Stomach (tissue), 9 donors: ENCODE data around the gene FAM124A. TPM values are rescaled to one million over a fixed set of nuclear protein-coding genes. Genes with fewer than 3 reads are reported as not detected.
A peak's percentile ranks its signal among the peaks of the same experiment; 100 is the strongest.

Experiments
- DNase-seq, 2 donors: peaks; one replicate each; pipeline versions ENCODE4 v3.0.0 to v3.0.0-alpha.2; 2013 to 2019
- H3K27ac ChIP-seq, 5 donors: fragments of 200-600 bp in 4 of 5; sonication (generic) in 4 of 5; one replicate each; pipeline ENCODE4 v1.5.1; 2013 to 2019; ENCODE audit warnings: mild to moderate bottlenecking in 1 of 5, moderate library complexity in 1 of 5
- H3K27me3 ChIP-seq, 3 donors: fragments of 200-600 bp; sonication (generic); one replicate each; pipeline ENCODE4 v1.5.1; 2017 to 2019; ENCODE audit warnings: mixed run types in 1 of 3
- H3K36me3 ChIP-seq, 4 donors: fragments of 200-600 bp; sonication (generic); 1 replicate in 3 of 4; 2 replicates in 1 of 4; pipeline ENCODE4 v1.5.1; 2016 to 2019
- H3K4me1 ChIP-seq, 4 donors: fragments of 200-600 bp; sonication (generic); one replicate each; pipeline ENCODE4 v1.5.1; 2016 to 2019
- H3K4me3 ChIP-seq, 4 donors: fragments of 200-600 bp; sonication (generic) in 3 of 4; one replicate each; pipeline ENCODE4 v1.5.1; 2016 to 2019; ENCODE audit warnings: mild to moderate bottlenecking in 1 of 4
- H3K9me3 ChIP-seq, 4 donors: fragments of 200-600 bp; sonication (generic); one replicate each; pipeline ENCODE4 v1.5.1; 2016 to 2019
- EP300 ChIP-seq: sonication (generic); formaldehyde crosslinking; IDR thresholded peaks from one replicate; pipeline ENCODE4 v1.6.1; 2017; ENCODE audit warnings: antibody characterized with exemption
- POLR2A ChIP-seq, 4 donors: fragments of 450-650 bp; IDR thresholded peaks; one replicate each; pipeline ENCODE4 v1.6.1; 2016; ENCODE audit warnings: antibody characterized with exemption in 4 of 4, control low read depth in 2 of 4, mild to moderate bottlenecking in 1 of 4, moderate library complexity in 1 of 4
- POLR2AphosphoS5 ChIP-seq, 3 donors: sonication (generic); formaldehyde crosslinking; IDR thresholded peaks; one replicate each; pipeline ENCODE4 v1.6.1; 2016; ENCODE audit warnings: antibody characterized with exemption in 3 of 3
- WGBS, 5 donors: extraction: QIAGEN DNeasy Blood & Tissue Kit in 3 of 5; methylation state at CpG; one replicate each; pipeline versions ENCODE4 v1.1.5 to v1.1.7; 2013 to 2018; 5-methylcytosine and 5-hydroxymethylcytosine counted together
- intact Hi-C: fragments of 100-400 bp; cut with DNase I; formaldehyde crosslinking; loops from one replicate; pipeline ENCODE4 v1.15.1; 2023; ENCODE audit warnings: low total_unique reads
- polyA plus RNA-seq, 3 donors: library from polyadenylated mRNA; stranded (reverse); fragments of 200-250 nt; gene quantifications; one replicate each; pipeline ENCODE4 v1.2.3, GENCODE V29; 2013
- total RNA-seq, 5 donors: library from RNA; depleted of rRNA; stranded (reverse); fragments of >200 nt; gene quantifications; one replicate each; pipeline versions ENCODE4 v1.1.0 to v1.2.3, GENCODE V29; 2014 to 2016
- TF ChIP-seq, protein P1 (sequence below), 7 experiments: fragments of 450-650 bp in 4 of 7; fragments of 200-600 bp in 3 of 7; sonication (generic) in 3 of 7; IDR thresholded peaks; one replicate each; pipeline ENCODE4 v1.5.1; 2016 to 2019; ENCODE audit warnings: antibody characterized with exemption in 7 of 7, control low read depth in 2 of 7, mild to moderate bottlenecking in 1 of 7
- donor health status: healthy with polysubstance abuse.
- donor health status: Bipolar disorder and iron deficiency.
- donor health status: healthy.

Gene FAM124A
- total and polyA plus RNA-seq, 8 donors = 0.46 to 21.0 (median 2.6) TPM

DNA sequence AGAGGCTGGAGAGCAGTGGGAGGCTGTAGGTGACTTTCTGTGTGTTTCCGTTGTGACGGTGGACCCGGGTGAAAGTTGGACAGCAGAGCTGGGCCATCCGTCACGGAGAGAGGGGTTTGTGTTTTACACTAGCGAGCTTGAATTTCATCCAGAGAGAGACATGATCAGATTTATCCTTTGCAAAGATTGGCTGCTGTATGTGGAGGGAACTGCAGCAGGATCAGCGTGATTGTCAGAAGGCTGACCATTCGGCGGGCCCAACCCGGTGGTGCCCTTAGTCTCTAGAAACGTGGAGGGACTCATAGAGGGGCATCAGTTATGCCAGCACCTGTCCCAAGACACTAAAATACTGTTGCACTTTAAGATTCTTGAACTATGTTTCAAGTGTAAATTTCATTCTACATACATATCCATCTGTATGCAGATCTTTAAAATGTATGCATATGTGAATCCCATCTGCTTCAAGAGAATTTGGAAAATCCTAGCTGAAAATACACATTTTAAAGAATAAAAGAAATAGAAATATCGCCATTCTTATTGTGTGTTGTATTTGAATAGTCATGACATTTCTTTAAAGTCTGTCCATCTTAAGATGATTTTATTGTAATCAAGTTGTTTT lies 7.0 kb downstream of the FAM124A start:
- intact Hi-C loops = no loop called here
- WGBS, 5 donors = 86 to 92% (median 91%) methylated on average over 12 of the region's 12 CpGs
- peaks cover 4 to 38% (median 17%) of the 10 kb centered on the region in 4 donors for H3K4me1 ChIP-seq

DNA sequence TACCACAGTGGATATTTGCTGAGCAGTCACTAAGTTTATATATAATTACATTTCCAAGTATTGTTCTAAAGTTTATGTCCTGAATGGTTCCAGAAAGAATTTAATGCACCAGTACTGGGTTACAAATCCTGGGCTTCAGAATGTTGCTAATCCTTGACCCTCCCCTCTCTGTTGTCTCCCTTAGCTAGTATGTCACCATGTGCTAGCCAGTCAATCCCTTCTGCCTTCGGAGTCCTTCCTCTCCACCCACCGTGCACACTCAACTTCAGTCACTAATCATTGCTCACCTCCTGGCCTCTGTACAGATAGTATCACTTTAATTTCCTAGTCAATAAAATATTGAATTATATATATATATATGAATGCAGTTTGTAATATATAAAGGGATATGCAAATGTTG lies 7.5 kb downstream of the FAM124A start:
- Histone ChIP-seq H3K9me3 (no peaks in the 10 kb centered on the region), H3K36me3 (peaks cover 0 to 6% (median 0%) of the 10 kb centered on the region in 4 donors), H3K4me1 (peaks cover 4 to 38% (median 15%) of the 10 kb centered on the region in 4 donors), H3K4me3 (no peak overlapping the region), H3K27ac (peak overlapping the region in 1 of 5 donors; percentile 81), H3K27me3 (no peaks in the 10 kb centered on the region)
- WGBS, 5 donors = 31 to 48% (median 41%) methylated on average over 2 of the region's 2 CpGs
- DNase-seq = no peak
- TF ChIP-seq POLR2A (IDR thresholded peaks at IDR 0.05) (no peak), POLR2AphosphoS5 (IDR thresholded peaks at IDR 0.05) (no peak), EP300 (no peak)
- TF ChIP-seq, protein P1, sequence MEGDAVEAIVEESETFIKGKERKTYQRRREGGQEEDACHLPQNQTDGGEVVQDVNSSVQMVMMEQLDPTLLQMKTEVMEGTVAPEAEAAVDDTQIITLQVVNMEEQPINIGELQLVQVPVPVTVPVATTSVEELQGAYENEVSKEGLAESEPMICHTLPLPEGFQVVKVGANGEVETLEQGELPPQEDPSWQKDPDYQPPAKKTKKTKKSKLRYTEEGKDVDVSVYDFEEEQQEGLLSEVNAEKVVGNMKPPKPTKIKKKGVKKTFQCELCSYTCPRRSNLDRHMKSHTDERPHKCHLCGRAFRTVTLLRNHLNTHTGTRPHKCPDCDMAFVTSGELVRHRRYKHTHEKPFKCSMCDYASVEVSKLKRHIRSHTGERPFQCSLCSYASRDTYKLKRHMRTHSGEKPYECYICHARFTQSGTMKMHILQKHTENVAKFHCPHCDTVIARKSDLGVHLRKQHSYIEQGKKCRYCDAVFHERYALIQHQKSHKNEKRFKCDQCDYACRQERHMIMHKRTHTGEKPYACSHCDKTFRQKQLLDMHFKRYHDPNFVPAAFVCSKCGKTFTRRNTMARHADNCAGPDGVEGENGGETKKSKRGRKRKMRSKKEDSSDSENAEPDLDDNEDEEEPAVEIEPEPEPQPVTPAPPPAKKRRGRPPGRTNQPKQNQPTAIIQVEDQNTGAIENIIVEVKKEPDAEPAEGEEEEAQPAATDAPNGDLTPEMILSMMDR (IDR thresholded peaks at IDR 0.05) = no peak
- intact Hi-C loops = no loop called here

More for the DNA sequence above, 7.0 kb downstream of the FAM124A start:
- no peak overlapping the region for H3K4me3 ChIP-seq
- peaks cover 0 to 6% (median 0%) of the 10 kb centered on the region in 4 donors for H3K36me3 ChIP-seq
- DNase-seq = no peak
- H3K9me3 ChIP-seq = no peaks in the 10 kb centered on the region
- H3K27me3 ChIP-seq = peaks cover 0 to under 1% (median 0%) of the 10 kb centered on the region in 3 donors
- peak overlapping the region in 1 of 5 donors; percentile 81 for H3K27ac ChIP-seq
- no peak for TF ChIP-seq POLR2AphosphoS5 (IDR thresholded peaks at IDR 0.05)
- TF ChIP-seq EP300 = no peak
- TF ChIP-seq POLR2A (IDR thresholded peaks at IDR 0.05) = no peak
- TF ChIP-seq, protein P1 (IDR thresholded peaks at IDR 0.05) = no peak

DNA sequence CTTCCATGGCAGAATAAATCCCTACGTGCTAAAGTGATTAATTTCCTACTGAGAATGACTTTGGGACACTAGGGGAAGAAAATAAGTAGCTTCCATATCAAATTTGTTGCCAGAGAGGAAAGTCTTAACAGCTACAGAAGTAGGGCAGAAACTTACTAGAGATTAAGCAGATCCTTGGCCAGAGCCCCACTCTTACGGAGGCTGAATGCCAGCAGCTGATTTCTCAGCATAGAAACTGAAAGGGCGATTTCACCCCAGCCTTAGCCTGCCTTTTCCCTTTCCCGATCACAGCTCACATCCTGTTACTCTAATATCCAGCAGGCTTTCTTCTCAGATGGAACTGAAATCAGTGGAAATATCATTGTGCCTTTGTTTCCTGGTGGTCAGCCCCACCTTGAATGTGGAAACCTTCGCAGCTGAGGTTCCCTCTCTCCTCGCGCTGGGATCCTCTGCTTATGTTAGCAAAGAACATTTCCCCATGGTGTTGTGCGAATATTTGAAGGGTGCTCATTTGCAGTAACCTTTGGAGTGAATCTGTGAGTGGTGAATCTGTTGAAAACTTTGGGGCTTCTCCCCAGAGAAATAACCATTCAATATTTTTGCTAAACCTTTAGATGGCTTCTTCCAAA lies 8.4 kb downstream of the FAM124A start:
- H3K27ac ChIP-seq = peak overlapping the region in 4 of 5 donors; percentile 66 to 81 (median 68)
- peaks cover 4 to 38% (median 14%) of the 10 kb centered on the region in 4 donors for H3K4me1 ChIP-seq
- intact Hi-C loops = no loop called here
- TF ChIP-seq POLR2AphosphoS5 (IDR thresholded peaks at IDR 0.05) = peak; percentile 34 to 79 (median 48)
- TF ChIP-seq, protein P1 (IDR thresholded peaks at IDR 0.05) = no peak
- TF ChIP-seq POLR2A (IDR thresholded peaks at IDR 0.05) = no peak
- no peaks in the 10 kb centered on the region for H3K9me3 ChIP-seq
- 9 to 17% (median 13%) methylated on average over 8 of the region's 8 CpGs for WGBS, 5 donors
- no peaks in the 10 kb centered on the region for H3K27me3 ChIP-seq
- peak overlapping the region; percentile 16 to 34 (median 22) for H3K4me3 ChIP-seq
- H3K36me3 ChIP-seq = peaks cover 0 to 6% (median 0%) of the 10 kb centered on the region in 4 donors
- peak; percentile 72 to 90 for DNase-seq

DNA sequence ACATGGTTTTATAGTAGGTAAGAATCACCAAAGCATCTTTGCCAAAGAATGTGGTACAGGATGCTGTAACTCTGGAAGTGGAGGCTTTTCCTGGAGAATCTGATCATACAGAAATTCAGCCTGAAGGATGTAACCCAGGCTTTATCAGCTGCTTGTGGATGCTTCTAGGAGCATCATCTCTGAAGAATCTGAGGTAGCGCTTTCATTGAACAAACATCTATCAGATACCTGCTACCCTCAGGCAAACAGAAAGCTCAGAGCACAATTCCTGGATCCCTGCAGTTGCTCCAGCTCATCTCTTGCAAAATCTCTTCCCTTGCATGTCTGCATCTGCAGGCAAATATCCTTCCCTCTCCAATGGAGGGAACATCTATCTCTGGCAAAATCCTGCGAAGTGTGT lies 9.3 kb downstream of the FAM124A start:
- no peak for DNase-seq
- Histone ChIP-seq H3K27me3 (no peaks in the 10 kb centered on the region), H3K4me1 (peaks cover 4 to 38% (median 16%) of the 10 kb centered on the region in 4 donors), H3K4me3 (no peak overlapping the region), H3K27ac (peak overlapping the region in 3 of 5 donors; percentile 66 to 81 (median 70)), H3K9me3 (no peaks in the 10 kb centered on the region), H3K36me3 (peaks cover 0 to 6% (median 0%) of the 10 kb centered on the region in 4 donors)
- intact Hi-C loops = no loop called here
- TF ChIP-seq POLR2AphosphoS5 (IDR thresholded peaks at IDR 0.05) (no peak), POLR2A (IDR thresholded peaks at IDR 0.05) (no peak), EP300 (no peak)
- TF ChIP-seq, protein P1 (IDR thresholded peaks at IDR 0.05) = no peak
- 90 to 99% (median 97%) methylated on average over 2 of the region's 2 CpGs for WGBS, 5 donors
